Activated CD8-positive, alpha-beta T cell treated with anti-CD3 and anti-CD28 coated beads for 36 hours (primary cell): ENCODE results near the gene RNU6-9. TPM values are rescaled to one million over a fixed set of nuclear protein-coding genes. Genes with fewer than 3 reads are reported as not detected.
"Not testable (repeated sequence)": the region's sequence is repeated elsewhere in the genome, so short reads cannot be mapped to it uniquely, and the experiment has no call there.

Experiments used
- ATAC-seq: fragments of 200-7000 bp; cut with Tn5 transposase; one replicate; pipeline ENCODE4 v1.10.0; 2021; ENCODE audit warnings: mild to moderate bottlenecking, moderate library complexity
- CTCF ChIA-PET: fragments of 350-600 bp; sonication (Branson Sonifier 250); formaldehyde crosslinking; loops from one replicate; lab custom pipeline; 2021; ENCODE audit warnings: antibody characterized with exemption; lab: Charles Lee
- POLR2A ChIA-PET: fragments of 350-600 bp; sonication (Branson Sonifier 250); formaldehyde crosslinking; loops from one replicate; lab custom pipeline; 2021; ENCODE audit warnings: antibody characterized with exemption; lab: Charles Lee
- DNase-seq: peaks from one replicate; pipeline ENCODE4 v3.0.0-alpha.2; 2020
- H3K27ac Mint-ChIP-seq: one replicate; pipeline ENCODE4 v1.8.0; 2021; ENCODE audit warnings: mild to moderate bottlenecking, mixed read lengths
- H3K27me3 Mint-ChIP-seq: one replicate; pipeline ENCODE4 v1.8.0; 2021; ENCODE audit warnings: mixed read lengths
- H3K36me3 Mint-ChIP-seq: one replicate; pipeline ENCODE4 v1.8.0; 2021; ENCODE audit warnings: low read depth, mixed read lengths
- H3K4me1 Mint-ChIP-seq: one replicate; pipeline ENCODE4 v1.8.0; 2021; ENCODE audit warnings: low read depth, mixed read lengths
- H3K4me3 Mint-ChIP-seq: one replicate; pipeline ENCODE4 v1.8.0; 2021; ENCODE audit warnings: mild to moderate bottlenecking, moderate library complexity, mixed read lengths
- H3K9me3 Mint-ChIP-seq: one replicate; pipeline ENCODE4 v1.8.0; 2021; ENCODE audit warnings: mixed read lengths
- intact Hi-C: fragments of 100-400 bp; cut with micrococcal nuclease; formaldehyde crosslinking; loops from one replicate; pipeline ENCODE4 v1.10.0; 2022
- total RNA-seq, 2 experiments: library from RNA; stranded (reverse); gene quantifications; one replicate each; pipeline ENCODE4 v1.2.3, GENCODE V29; 2021
- TF ChIP-seq, protein P1 (sequence below): fragments of 200-600 bp; IDR thresholded peaks from one replicate; pipeline ENCODE4 v1.8.0; 2022; ENCODE audit warnings: antibody characterized with exemption, mild to moderate bottlenecking

Gene RNU6-9
- total RNA-seq, 2 experiments from 2014 or later: not detected

DNA sequence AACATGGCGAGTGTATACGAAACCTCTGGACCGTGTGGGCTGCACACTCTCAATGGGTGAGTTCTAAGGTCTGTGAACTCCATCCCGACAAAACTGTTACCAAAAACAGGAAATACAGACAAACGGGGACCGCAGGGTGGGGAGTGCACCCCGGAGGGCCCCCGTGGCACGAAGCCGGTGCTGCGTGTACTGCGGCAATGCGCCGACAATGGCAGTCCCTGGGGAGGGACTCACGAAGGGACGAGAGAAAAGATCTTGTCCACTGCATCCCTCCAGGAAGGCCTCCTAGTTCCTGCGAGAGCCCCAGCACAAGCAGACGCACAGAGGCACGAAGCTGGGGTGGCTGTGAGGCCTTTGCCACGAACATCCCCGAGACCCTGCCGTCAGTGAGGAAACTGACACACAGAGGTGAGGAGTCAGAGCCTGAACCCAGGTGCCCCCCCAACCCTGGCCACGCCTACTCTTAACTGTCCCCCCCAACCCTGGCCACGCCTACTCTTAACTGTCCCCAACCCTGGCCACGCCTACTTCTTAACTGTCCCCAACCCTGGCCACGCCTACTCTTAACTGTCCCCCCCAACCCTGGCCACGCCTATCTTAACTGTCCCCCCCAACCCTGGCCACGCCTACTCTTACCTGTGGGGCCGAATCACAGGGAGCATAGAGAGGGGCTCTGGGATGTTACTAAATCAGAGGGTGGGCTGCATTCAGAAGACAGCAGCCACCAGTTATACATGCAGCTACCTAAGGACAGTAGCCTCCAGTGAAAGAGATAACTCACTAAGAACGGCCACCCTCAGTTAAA is 4.5 kb upstream of the RNU6-9 start:
- H3K36me3 Mint-ChIP-seq: no peaks in the 10 kb centered on the region
- peak overlapping the region; percentile 10 for H3K4me3 Mint-ChIP-seq
- H3K27me3 Mint-ChIP-seq: no peaks in the 10 kb centered on the region
- peak overlapping the region; percentile 63 for H3K27ac Mint-ChIP-seq
- ChIA-PET CTCF (no interaction called here), POLR2A (no interaction called here)
- intact Hi-C loops: no loop called here
- DNase-seq (peak; percentile 62), ATAC-seq (peak; percentile 14)
- H3K9me3 Mint-ChIP-seq: no peaks in the 10 kb centered on the region
- TF ChIP-seq, protein P1, sequence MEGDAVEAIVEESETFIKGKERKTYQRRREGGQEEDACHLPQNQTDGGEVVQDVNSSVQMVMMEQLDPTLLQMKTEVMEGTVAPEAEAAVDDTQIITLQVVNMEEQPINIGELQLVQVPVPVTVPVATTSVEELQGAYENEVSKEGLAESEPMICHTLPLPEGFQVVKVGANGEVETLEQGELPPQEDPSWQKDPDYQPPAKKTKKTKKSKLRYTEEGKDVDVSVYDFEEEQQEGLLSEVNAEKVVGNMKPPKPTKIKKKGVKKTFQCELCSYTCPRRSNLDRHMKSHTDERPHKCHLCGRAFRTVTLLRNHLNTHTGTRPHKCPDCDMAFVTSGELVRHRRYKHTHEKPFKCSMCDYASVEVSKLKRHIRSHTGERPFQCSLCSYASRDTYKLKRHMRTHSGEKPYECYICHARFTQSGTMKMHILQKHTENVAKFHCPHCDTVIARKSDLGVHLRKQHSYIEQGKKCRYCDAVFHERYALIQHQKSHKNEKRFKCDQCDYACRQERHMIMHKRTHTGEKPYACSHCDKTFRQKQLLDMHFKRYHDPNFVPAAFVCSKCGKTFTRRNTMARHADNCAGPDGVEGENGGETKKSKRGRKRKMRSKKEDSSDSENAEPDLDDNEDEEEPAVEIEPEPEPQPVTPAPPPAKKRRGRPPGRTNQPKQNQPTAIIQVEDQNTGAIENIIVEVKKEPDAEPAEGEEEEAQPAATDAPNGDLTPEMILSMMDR: no peak
- H3K4me1 Mint-ChIP-seq: peaks cover 13% of the 10 kb centered on the region

DNA sequence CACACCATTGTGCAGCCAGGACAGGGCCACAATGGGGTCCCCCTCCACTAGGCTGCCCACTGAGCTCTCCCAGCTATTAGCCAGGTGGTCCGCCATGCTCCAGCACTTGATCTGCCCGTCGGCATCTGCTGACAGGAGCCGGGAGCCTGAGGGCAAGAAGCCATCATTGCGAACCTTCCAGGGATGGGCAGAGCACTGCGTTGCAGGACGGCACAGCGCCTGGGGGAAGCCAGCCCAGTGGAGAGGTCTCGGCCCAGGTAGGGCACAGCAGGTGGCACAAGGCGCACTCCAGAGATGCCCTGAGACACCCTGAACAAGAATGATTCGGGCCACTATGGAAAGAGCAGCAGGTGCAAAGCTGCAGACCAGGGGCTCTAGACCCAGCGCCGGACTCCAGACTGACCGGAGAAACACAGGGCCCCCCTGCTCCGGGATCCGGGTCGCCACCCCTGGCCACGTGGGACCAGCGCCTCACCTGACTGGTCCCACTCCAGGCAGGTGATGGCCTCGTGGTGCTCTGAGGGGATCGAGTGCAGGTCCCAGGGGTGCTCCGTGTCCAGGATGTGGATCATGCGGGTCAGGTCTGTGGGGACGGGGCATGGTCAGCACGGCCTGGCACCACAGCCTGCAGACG is 3.5 kb upstream of the RNU6-9 start:
- no peak overlapping the region for H3K4me3 Mint-ChIP-seq
- H3K27me3 Mint-ChIP-seq: no peaks in the 10 kb centered on the region
- ChIA-PET POLR2A (no interaction called here), CTCF (no interaction called here)
- ATAC-seq (no peak), DNase-seq (no peak)
- TF ChIP-seq, protein P1: no peak
- no peak overlapping the region for H3K27ac Mint-ChIP-seq
- intact Hi-C loops: no loop called here
- H3K36me3 Mint-ChIP-seq: no peaks in the 10 kb centered on the region
- H3K4me1 Mint-ChIP-seq: peaks cover 13% of the 10 kb centered on the region
- H3K9me3 Mint-ChIP-seq: no peaks in the 10 kb centered on the region

- peaks cover 13% of the 10 kb centered on the region for H3K4me1 Mint-ChIP-seq
- H3K36me3 Mint-ChIP-seq: no peaks in the 10 kb centered on the region
- no peak for ATAC-seq
- no peak overlapping the region for H3K27ac Mint-ChIP-seq
- no peak for DNase-seq
- intact Hi-C loops: no loop called here
- ChIA-PET POLR2A (interaction anchor here (0.6 kb wide), 1 partner anchor 369 kb away, joined by 4 read pairs; no protein-coding TSS in a partner anchor), CTCF (no interaction called here)
- no peaks in the 10 kb centered on the region for H3K9me3 Mint-ChIP-seq
- H3K4me3 Mint-ChIP-seq: peak overlapping the region; percentile 59
- TF ChIP-seq, protein P1: no peak
- H3K27me3 Mint-ChIP-seq: no peaks in the 10 kb centered on the region
These were observed 2.5 kb upstream of the RNU6-9 start for GRCh38 chr19:890831-891230.

- POLR2A ChIA-PET: interaction anchor here (0.6 kb wide), 1 partner anchor 370 kb away, joined by 4 read pairs; no protein-coding TSS in a partner anchor
- ATAC-seq, DNase-seq, H3K9me3 Mint-ChIP-seq, H3K36me3 Mint-ChIP-seq, intact Hi-C loops, CTCF ChIA-PET, H3K27me3 Mint-ChIP-seq: not testable (repeated sequence)
- Mint-ChIP-seq H3K4me1 (peaks cover 15% of the 10 kb centered on the region), H3K4me3 (peak overlapping the region; percentile 76), H3K27ac (peak overlapping the region; percentile 30)
These were observed 1.7 kb upstream of the RNU6-9 start for GRCh38 chr19:891421-892200.

GRCh38 chr19:892243-892893 is 916 bp upstream of the RNU6-9 start:
- TF ChIP-seq, protein P1: no peak
- ChIA-PET CTCF (interaction anchor here (1.2 to 1.5 kb wide), 4 partner anchors 18 to 122 kb away, joined by 3 to 6 read pairs (median 6); partner anchors contain the start of genes KISS1R and WDR18), POLR2A (interaction anchor here (0.6 to 1.9 kb wide), 6 partner anchors 10 to 133 kb away, joined by 3 to 15 read pairs (median 3); no protein-coding TSS in a partner anchor)
- peak; percentile 53 for DNase-seq
- Mint-ChIP-seq H3K9me3 (no peaks in the 10 kb centered on the region), H3K36me3 (peaks cover 4% of the 10 kb centered on the region), H3K4me3 (peak overlapping the region; percentile 76), H3K4me1 (peaks cover 13% of the 10 kb centered on the region), H3K27ac (peak overlapping the region; percentile 80), H3K27me3 (no peaks in the 10 kb centered on the region)
- intact Hi-C loops: no loop called here
- peak; percentile 35 for ATAC-seq
